Brain microvascular endothelial cell (primary cell): ENCODE data around the gene ABLIM1.

Source experiments
- DNase-seq: peaks from one replicate; pipeline ENCODE4 v3.0.0-alpha.2; 2020
- H3K27ac ChIP-seq: fragments of 250-450 bp; sonication (Bioruptor Pico); 2 replicates; pipeline ENCODE4 v1.5.1; 2020; ENCODE audit warnings: mild to moderate bottlenecking, moderate library complexity
- H3K27me3 ChIP-seq: fragments of 250-450 bp; sonication (Bioruptor Pico); replicated peaks from 2 replicates; pipeline ENCODE4 v1.5.1; 2020; ENCODE audit warnings: mild to moderate bottlenecking
- H3K36me3 ChIP-seq: fragments of 250-450 bp; sonication (Bioruptor Pico); replicated peaks from 2 replicates; pipeline ENCODE4 v1.5.1; 2020; ENCODE audit warnings: mild to moderate bottlenecking
- H3K4me3 ChIP-seq: 2 replicates; pipeline ENCODE4 v1.5.1; 2011; ENCODE audit warnings: low read depth, mild to moderate bottlenecking, control low read depth, low read length, moderate library complexity
- CTCF ChIP-seq: IDR thresholded peaks from 2 replicates; pipeline ENCODE4 v1.5.1; 2011; ENCODE audit warnings: low read depth, mild to moderate bottlenecking, moderate library complexity, low read length, control low read depth, inconsistent platforms; ENCODE audit errors: missing control alignments
- in situ Hi-C: cut with HindIII; loops from 2 replicates; pipeline ENCODE4 v1.10.0; 2017; ENCODE audit warnings: low sequenced_read_pairs, low pct_ligation_motif_present

ABLIM1 gene

DNA sequence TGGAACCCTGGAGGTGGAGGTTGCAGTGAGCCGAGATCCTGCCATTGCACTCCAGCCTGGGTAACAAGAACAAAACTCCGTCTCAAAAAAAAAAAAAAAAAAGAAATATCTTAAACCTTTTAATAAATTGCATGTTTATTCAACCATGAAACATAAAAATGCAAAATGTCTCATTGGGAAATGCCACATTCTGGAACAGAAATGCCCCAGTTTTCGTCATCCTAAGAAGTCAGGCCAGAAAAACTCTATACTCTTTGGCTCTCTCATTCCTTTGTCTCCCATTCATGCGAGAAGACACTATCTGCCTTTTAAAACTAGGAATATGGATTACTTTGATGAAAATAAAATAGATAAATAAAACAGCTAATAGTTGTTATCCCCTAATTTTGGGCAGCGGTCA, 21.5 kb upstream of the ABLIM1 start:
- no peak for TF ChIP-seq CTCF
- H3K4me3 ChIP-seq: no peak overlapping the region

DNA sequence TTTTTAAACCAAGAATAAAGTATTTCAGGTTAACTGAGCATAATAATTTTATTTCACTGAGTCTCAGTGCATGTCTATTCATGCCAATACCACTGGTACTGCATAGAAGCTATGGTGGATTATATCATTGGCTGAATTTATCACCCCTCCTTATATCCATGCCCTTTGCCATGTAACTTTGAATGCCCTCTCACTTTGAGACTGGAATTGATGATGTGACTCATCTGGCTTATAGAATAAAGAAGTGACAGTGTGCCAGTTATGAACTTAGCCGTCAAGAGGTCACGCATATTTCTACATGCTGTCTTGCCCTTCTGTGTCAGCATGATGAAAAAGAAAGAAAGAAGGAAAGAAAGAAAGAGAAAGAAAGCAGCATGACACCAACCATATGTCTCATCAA, 20.7 kb upstream of the ABLIM1 start:
- Histone ChIP-seq H3K36me3 (no peaks in the 10 kb centered on the region), H3K4me3 (no peak overlapping the region), H3K27ac (no peak overlapping the region), H3K27me3 (no peaks in the 10 kb centered on the region)
- TF ChIP-seq CTCF: no peak
- DNase-seq: no peak
- in situ Hi-C loops: loop anchor here (25.0 kb wide), 2 partner anchors 108 to 367 kb away; no protein-coding TSS in a partner anchor

More for the DNA sequence above, 21.5 kb upstream of the ABLIM1 start:
- no peak overlapping the region for H3K27ac ChIP-seq
- H3K36me3 ChIP-seq: no peaks in the 10 kb centered on the region
- no peak for DNase-seq
- in situ Hi-C loops: loop anchor here (25.0 kb wide), 2 partner anchors 108 to 367 kb away; no protein-coding TSS in a partner anchor
- H3K27me3 ChIP-seq: no peaks in the 10 kb centered on the region

DNA sequence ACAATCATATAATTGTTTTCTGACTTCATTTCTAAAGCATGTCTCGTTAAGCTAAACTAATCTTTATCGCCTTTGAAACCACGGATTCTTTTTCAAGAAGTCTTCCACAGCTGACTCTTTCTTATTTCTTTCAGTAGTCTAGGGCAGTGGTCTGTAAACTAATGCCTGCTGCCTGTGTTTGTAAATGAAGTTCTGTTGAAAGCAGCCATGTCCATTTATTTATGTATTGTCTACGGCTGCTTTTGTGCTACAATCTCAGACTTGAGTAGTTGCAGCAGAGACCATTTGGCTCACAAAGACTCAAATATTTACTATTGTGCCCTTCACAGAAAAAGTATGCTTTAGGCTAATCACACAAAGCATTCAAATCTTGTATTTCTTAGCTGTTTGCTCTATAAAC, 20.3 kb upstream of the ABLIM1 start:
- no peak overlapping the region for H3K27ac ChIP-seq
- no peaks in the 10 kb centered on the region for H3K36me3 ChIP-seq
- no peak for TF ChIP-seq CTCF
- in situ Hi-C loops: loop anchor here (25.0 kb wide), 2 partner anchors 109 to 366 kb away; no protein-coding TSS in a partner anchor
- no peak for DNase-seq
- no peak overlapping the region for H3K4me3 ChIP-seq
- no peaks in the 10 kb centered on the region for H3K27me3 ChIP-seq

- Histone ChIP-seq H3K27ac (no peak overlapping the region), H3K4me3 (no peak overlapping the region), H3K36me3 (no peaks in the 10 kb centered on the region), H3K27me3 (no peaks in the 10 kb centered on the region)
- no peak for TF ChIP-seq CTCF
- DNase-seq: no peak
- in situ Hi-C loops: no loop called here
Observed at GRCh38 chr10:114674346-114674745, 16.3 kb upstream of the ABLIM1 start.

- H3K27me3 ChIP-seq: no peaks in the 10 kb centered on the region
- no peak overlapping the region for H3K27ac ChIP-seq
- no peak for DNase-seq
- in situ Hi-C loops: no loop called here
- no peak overlapping the region for H3K4me3 ChIP-seq
- TF ChIP-seq CTCF: no peak
- H3K36me3 ChIP-seq: no peaks in the 10 kb centered on the region
Observed at GRCh38 chr10:114669648-114670047, 11.6 kb upstream of the ABLIM1 start.

- H3K36me3 ChIP-seq: no peaks in the 10 kb centered on the region
- H3K4me3 ChIP-seq: no peak overlapping the region
- TF ChIP-seq CTCF: no peak
- H3K27me3 ChIP-seq: no peaks in the 10 kb centered on the region
- in situ Hi-C loops: no loop called here
- no peak overlapping the region for H3K27ac ChIP-seq
- DNase-seq: no peak
Observed at GRCh38 chr10:114668375-114669080, 10.5 kb upstream of the ABLIM1 start.
